Lower lobe of right lung (tissue), 2 donors: Measurements from ENCODE around the gene SLFNL1. TPM values are rescaled to one million over a fixed set of nuclear protein-coding genes. Genes with fewer than 3 reads are reported as not detected.

ENCODE experiments used
- ATAC-seq, 2 donors: fragments of 200-7000 bp; cut with Tn5 transposase; one replicate each; pipeline ENCODE4 v1.9.1; 2020 to 2022; ENCODE audit warnings: mild to moderate bottlenecking in 2 of 2, moderate library complexity in 2 of 2
- DNase-seq: peaks from one replicate; pipeline ENCODE4 v3.0.0-alpha.2; 2020
- H3K27ac ChIP-seq: fragments of 200-600 bp; one replicate; pipeline ENCODE4 v1.8.0; 2022
- H3K27me3 ChIP-seq: fragments of 200-600 bp; one replicate; pipeline ENCODE4 v1.8.0; 2022; ENCODE audit warnings: low read depth
- H3K36me3 ChIP-seq: fragments of 200-600 bp; one replicate; pipeline ENCODE4 v1.8.0; 2022; ENCODE audit warnings: mild to moderate bottlenecking
- H3K4me1 ChIP-seq: fragments of 200-600 bp; one replicate; pipeline ENCODE4 v1.8.0; 2022
- H3K4me3 ChIP-seq: fragments of 200-600 bp; one replicate; pipeline ENCODE4 v1.8.0; 2022; ENCODE audit warnings: mild to moderate bottlenecking
- H3K9me3 ChIP-seq: fragments of 200-600 bp; one replicate; pipeline ENCODE4 v1.8.0; 2022
- CTCF ChIP-seq: fragments of 200-600 bp; IDR thresholded peaks from one replicate; pipeline ENCODE4 v1.8.0; 2022; ENCODE audit warnings: antibody characterized with exemption, mild to moderate bottlenecking
- intact Hi-C: fragments of 100-400 bp; cut with DNase I; formaldehyde crosslinking; loops from one replicate; pipeline ENCODE4 v1.11.0; 2022
- total RNA-seq: library from RNA; stranded (reverse); fragmentation: NEBNext Ultra II Directional; extraction: Animal tissue kit (Norgen Biotek cat#: 25700); gene quantifications from one replicate; pipeline ENCODE4 v1.2.1, GENCODE V29; 2021
- donor health status: DM: no; HTN: yes; CAD: no; lungs with severe emphysema.

Gene SLFNL1
- total RNA-seq, 1 donor from 2014 or later: 4.8 TPM

GRCh38 chr1:41015281-41015896 is 6.1 kb downstream of the SLFNL1 start:
- no peak for TF ChIP-seq CTCF
- H3K9me3 ChIP-seq: no peaks in the 10 kb centered on the region
- intact Hi-C loops: no loop called here
- no peaks in the 10 kb centered on the region for H3K27me3 ChIP-seq
- H3K4me1 ChIP-seq: peaks cover 14% of the 10 kb centered on the region
- peaks cover 29% of the 10 kb centered on the region for H3K36me3 ChIP-seq
- ATAC-seq: no peak
- H3K27ac ChIP-seq: no peak overlapping the region
- no peak for DNase-seq
- no peak overlapping the region for H3K4me3 ChIP-seq

GRCh38 chr1:41014871-41015270 is 6.7 kb downstream of the SLFNL1 start:
- no peak for ATAC-seq
- TF ChIP-seq CTCF: no peak
- H3K27ac ChIP-seq: no peak overlapping the region
- no peaks in the 10 kb centered on the region for H3K27me3 ChIP-seq
- H3K4me1 ChIP-seq: peaks cover 14% of the 10 kb centered on the region
- H3K4me3 ChIP-seq: no peak overlapping the region
- no peak for DNase-seq
- intact Hi-C loops: no loop called here
- peaks cover 34% of the 10 kb centered on the region for H3K36me3 ChIP-seq
- H3K9me3 ChIP-seq: no peaks in the 10 kb centered on the region

GRCh38 chr1:41013796-41014195 is 7.7 kb downstream of the SLFNL1 start:
- H3K36me3 ChIP-seq: peaks cover 45% of the 10 kb centered on the region
- peak overlapping the region; percentile 26 for H3K27ac ChIP-seq
- intact Hi-C loops: no loop called here
- H3K4me1 ChIP-seq: peaks cover 14% of the 10 kb centered on the region
- H3K4me3 ChIP-seq: no peak overlapping the region
- TF ChIP-seq CTCF: no peak
- ATAC-seq (peak; percentile 57 to 71), DNase-seq (no peak)
- H3K27me3 ChIP-seq: no peaks in the 10 kb centered on the region
- H3K9me3 ChIP-seq: no peaks in the 10 kb centered on the region

- no peak overlapping the region for H3K27ac ChIP-seq
- no peak overlapping the region for H3K4me3 ChIP-seq
- H3K4me1 ChIP-seq: peaks cover 14% of the 10 kb centered on the region
- no peaks in the 10 kb centered on the region for H3K9me3 ChIP-seq
- ATAC-seq: no peak
- H3K36me3 ChIP-seq: peaks cover 52% of the 10 kb centered on the region
- intact Hi-C loops: no loop called here
- H3K27me3 ChIP-seq: no peaks in the 10 kb centered on the region
- no peak for DNase-seq
- no peak for TF ChIP-seq CTCF
Measured at GRCh38 chr1:41013024-41013423, 8.5 kb downstream of the SLFNL1 start.

- Histone ChIP-seq H3K4me1 (peaks cover 14% of the 10 kb centered on the region), H3K36me3 (peaks cover 72% of the 10 kb centered on the region), H3K27me3 (no peaks in the 10 kb centered on the region), H3K9me3 (no peaks in the 10 kb centered on the region), H3K4me3 (no peak overlapping the region), H3K27ac (no peak overlapping the region)
- intact Hi-C loops: no loop called here
- no peak for DNase-seq
- no peak for ATAC-seq
- no peak for TF ChIP-seq CTCF
Measured at GRCh38 chr1:41010345-41010744, 11.2 kb downstream of the SLFNL1 start.

GRCh38 chr1:41009466-41009865 is 12.1 kb downstream of the SLFNL1 start:
- Histone ChIP-seq H3K4me3 (no peak overlapping the region), H3K27me3 (no peaks in the 10 kb centered on the region), H3K27ac (no peak overlapping the region), H3K36me3 (peaks cover 72% of the 10 kb centered on the region), H3K9me3 (no peaks in the 10 kb centered on the region), H3K4me1 (peaks cover 13% of the 10 kb centered on the region)
- no peak for ATAC-seq
- no peak for TF ChIP-seq CTCF
- intact Hi-C loops: no loop called here
- no peak for DNase-seq
